ENCODE data around the gene ZNF575. TPM values are rescaled to one million over a fixed set of nuclear protein-coding genes. Genes with fewer than 3 reads are reported as not detected.

Gene ZNF575
- total RNA-seq, 1 experiment from 2014 or later = not detected

GRCh38 chr19:43534816-43535761, 2.1 kb downstream of the ZNF575 start:
- H2BK12ac ChIP-seq (ENCODE audit: insufficient read length, low read depth, low read length) = no peak overlapping the region
- H3K4me2 ChIP-seq (ENCODE audit: insufficient read depth, insufficient read length, low read length) = peak overlapping the region; percentile 56

More at GRCh38 chr19:43534816-43535761, 2.1 kb downstream of the ZNF575 start:
- H2BK120ac ChIP-seq (ENCODE audit: low read depth, low read length, poor library complexity, severe bottlenecking) = no peak overlapping the region
- no peak overlapping the region for H2BK15ac ChIP-seq (ENCODE audit: low read depth, low read length)
- H3K14ac ChIP-seq (ENCODE audit: insufficient read depth, low read length) = no peak overlapping the region
- H2AFZ ChIP-seq (ENCODE audit: low read length) = no peak overlapping the region
- Mint-ChIP-seq H3K9me3 (peaks cover 6 to 7% of the 10 kb centered on the region in 2 experiments; a peak in 4 of 5 replicates), H3K4me3 (peak overlapping the region; percentile 79 to 97; a peak in 4 of 5 replicates), H3K36me3 (ENCODE audit: insufficient read depth in 1 of 3, low read depth in 3 of 3) (peaks cover 20 to 37% (median 28%) of the 10 kb centered on the region in 3 experiments), H3K27me3 (ENCODE audit: low read depth) (peaks cover 5% of the 10 kb centered on the region), H3K4me1 (peaks cover 15 to 19% of the 10 kb centered on the region in 2 experiments), H3K27ac (no peak overlapping the region)
- no peak overlapping the region for H2AK5ac ChIP-seq (ENCODE audit: insufficient read length, low read length)
- no peaks in the 10 kb centered on the region for H4K20me1 ChIP-seq (ENCODE audit: control insufficient read depth, insufficient read depth, insufficient read length)
- H3K79me2 ChIP-seq (ENCODE audit: insufficient read depth, low read length) = no peaks in the 10 kb centered on the region
- H3K23me2 ChIP-seq (ENCODE audit: insufficient read length, low read depth, low read length, poor library complexity, severe bottlenecking) = peaks cover 5% of the 10 kb centered on the region
- H3K27me3 ChIP-seq (ENCODE audit: insufficient read depth, low read length) = no peaks in the 10 kb centered on the region
- H3K9ac ChIP-seq (ENCODE audit: extremely low read depth, insufficient read length, low read length) = no peak overlapping the region
- WGBS (ENCODE audit: extremely low coverage, insufficient read length, low lambda C conversion rate) = no CpG with 5 or more reads among the region's 62 CpGs
- H3T11ph ChIP-seq (ENCODE audit: low read length) = no peak overlapping the region
- H3K27ac ChIP-seq (ENCODE audit: insufficient read length, low read depth, low read length) = no peak overlapping the region
- no peak overlapping the region for H3K56ac ChIP-seq (ENCODE audit: insufficient read length, low read depth, low read length)
- no peaks in the 10 kb centered on the region for H3K79me1 ChIP-seq (ENCODE audit: insufficient read depth, low read depth, low read length, poor library complexity, severe bottlenecking)
- no peak overlapping the region for H3K4ac ChIP-seq (ENCODE audit: low read depth, low read length)
- H3K9me3 ChIP-seq (ENCODE audit: control insufficient read depth, low read depth, low read length) = no peaks in the 10 kb centered on the region
- no peaks in the 10 kb centered on the region for H3K4me1 ChIP-seq (ENCODE audit: insufficient read depth, low read length)
- no peak overlapping the region for H4K91ac ChIP-seq (ENCODE audit: insufficient read length, low read depth, low read length)
- DNase-seq = peak; percentile 92
- TF ChIP-seq, protein P1, sequence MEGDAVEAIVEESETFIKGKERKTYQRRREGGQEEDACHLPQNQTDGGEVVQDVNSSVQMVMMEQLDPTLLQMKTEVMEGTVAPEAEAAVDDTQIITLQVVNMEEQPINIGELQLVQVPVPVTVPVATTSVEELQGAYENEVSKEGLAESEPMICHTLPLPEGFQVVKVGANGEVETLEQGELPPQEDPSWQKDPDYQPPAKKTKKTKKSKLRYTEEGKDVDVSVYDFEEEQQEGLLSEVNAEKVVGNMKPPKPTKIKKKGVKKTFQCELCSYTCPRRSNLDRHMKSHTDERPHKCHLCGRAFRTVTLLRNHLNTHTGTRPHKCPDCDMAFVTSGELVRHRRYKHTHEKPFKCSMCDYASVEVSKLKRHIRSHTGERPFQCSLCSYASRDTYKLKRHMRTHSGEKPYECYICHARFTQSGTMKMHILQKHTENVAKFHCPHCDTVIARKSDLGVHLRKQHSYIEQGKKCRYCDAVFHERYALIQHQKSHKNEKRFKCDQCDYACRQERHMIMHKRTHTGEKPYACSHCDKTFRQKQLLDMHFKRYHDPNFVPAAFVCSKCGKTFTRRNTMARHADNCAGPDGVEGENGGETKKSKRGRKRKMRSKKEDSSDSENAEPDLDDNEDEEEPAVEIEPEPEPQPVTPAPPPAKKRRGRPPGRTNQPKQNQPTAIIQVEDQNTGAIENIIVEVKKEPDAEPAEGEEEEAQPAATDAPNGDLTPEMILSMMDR (conservative IDR thresholded peaks at IDR 0.05) = peak; percentile 81
- no peak overlapping the region for H3K18ac ChIP-seq (ENCODE audit: insufficient read length, low read depth, low read length)
- H2BK20ac ChIP-seq (ENCODE audit: low read depth, low read length, poor library complexity, severe bottlenecking) = no peak overlapping the region
- H4K5ac ChIP-seq (ENCODE audit: insufficient read length, low read depth, low read length) = no peak overlapping the region
- H3K23ac ChIP-seq (ENCODE audit: insufficient read length, low read depth, low read length) = no peak overlapping the region
- H2BK5ac ChIP-seq (ENCODE audit: insufficient read length, low read length) = no peak overlapping the region
- no peak overlapping the region for H4K8ac ChIP-seq (replicated peaks; ENCODE audit: insufficient read length, low read depth, low read length)
